H9 (cell line): ENCODE measurements around the gene LRP3. TPM values are rescaled to one million over a fixed set of nuclear protein-coding genes. Genes with fewer than 3 reads are reported as not detected.

Experiments
- DNase-seq: peaks from one replicate; pipeline ENCODE4 v3.0.0-alpha.2; 2017
- H2AFZ ChIP-seq: one replicate; pipeline ENCODE4 v1.6.1; 2013; ENCODE audit warnings: mild to moderate bottlenecking, low read length, control low read depth, moderate library complexity
- H2AK5ac ChIP-seq: 2 replicates; pipeline ENCODE4 v1.6.1; 2013; ENCODE audit warnings: low read length, control low read depth, mixed read lengths; ENCODE audit not compliant: insufficient read length
- H2BK120ac ChIP-seq: one replicate; pipeline ENCODE4 v1.6.1; 2013; ENCODE audit warnings: low read depth, mild to moderate bottlenecking, low read length, control low read depth, inconsistent platforms; ENCODE audit not compliant: poor library complexity, severe bottlenecking
- H2BK12ac ChIP-seq: 2 replicates; pipeline ENCODE4 v1.6.1; 2013; ENCODE audit warnings: low read length, control low read depth, mixed read lengths, low read depth; ENCODE audit not compliant: insufficient read length
- H2BK15ac ChIP-seq: 2 replicates; pipeline ENCODE4 v1.6.1; 2013; ENCODE audit warnings: low read depth, low read length, control low read depth
- H2BK20ac ChIP-seq: one replicate; pipeline ENCODE4 v1.6.1; 2013; ENCODE audit warnings: low read depth, mild to moderate bottlenecking, low read length, control low read depth, inconsistent platforms; ENCODE audit not compliant: poor library complexity, severe bottlenecking
- H2BK5ac ChIP-seq: 2 replicates; pipeline ENCODE4 v1.6.1; 2013; ENCODE audit warnings: low read length, control low read depth, mixed read lengths; ENCODE audit not compliant: insufficient read length
- H3K14ac ChIP-seq: 2 replicates; pipeline ENCODE4 v1.6.1; 2013; ENCODE audit warnings: low read length, control low read depth; ENCODE audit not compliant: insufficient read depth
- H3K18ac ChIP-seq: 2 replicates; pipeline ENCODE4 v1.6.1; 2013; ENCODE audit warnings: low read depth, mild to moderate bottlenecking, mixed read lengths, low read length, control low read depth; ENCODE audit not compliant: insufficient read length
- H3K23ac ChIP-seq: 2 replicates; pipeline ENCODE4 v1.6.1; 2013; ENCODE audit warnings: low read length, control low read depth, mixed read lengths, low read depth; ENCODE audit not compliant: insufficient read length
- H3K23me2 ChIP-seq: 2 replicates; pipeline ENCODE4 v1.6.1; 2013; ENCODE audit warnings: low read depth, mild to moderate bottlenecking, mixed read lengths, low read length, control low read depth; ENCODE audit not compliant: insufficient read length, poor library complexity, severe bottlenecking
- H3K27ac ChIP-seq: 2 replicates; pipeline ENCODE4 v1.5.1; 2013; ENCODE audit warnings: low read length, control low read depth, mixed read lengths, low read depth; ENCODE audit not compliant: insufficient read length
- H3K27me3 ChIP-seq: 2 replicates; pipeline ENCODE4 v1.6.1; 2013; ENCODE audit warnings: low read length, control low read depth, inconsistent platforms; ENCODE audit not compliant: insufficient read depth
- H3K4ac ChIP-seq: 2 replicates; pipeline ENCODE4 v1.6.1; 2013; ENCODE audit warnings: low read depth, mild to moderate bottlenecking, control low read depth, inconsistent platforms, low read length, moderate library complexity
- H3K4me1 ChIP-seq: 2 replicates; pipeline ENCODE4 v1.6.1; 2013; ENCODE audit warnings: low read length, control low read depth, inconsistent platforms; ENCODE audit not compliant: insufficient read depth
- H3K4me2 ChIP-seq: 2 replicates; pipeline ENCODE4 v1.6.1; 2013; ENCODE audit warnings: low read length, control low read depth, mixed read lengths; ENCODE audit not compliant: insufficient read length, insufficient read depth
- H3K56ac ChIP-seq: 2 replicates; pipeline ENCODE4 v1.6.1; 2013; ENCODE audit warnings: low read depth, mild to moderate bottlenecking, mixed read lengths, low read length, control low read depth; ENCODE audit not compliant: insufficient read length
- H3K79me1 ChIP-seq: 2 replicates; pipeline ENCODE4 v1.6.1; 2013; ENCODE audit warnings: low read depth, mild to moderate bottlenecking, moderate library complexity, low read length, control low read depth, inconsistent platforms; ENCODE audit not compliant: insufficient read depth, poor library complexity, severe bottlenecking
- H3K79me2 ChIP-seq: 2 replicates; pipeline ENCODE4 v1.6.1; 2013; ENCODE audit warnings: low read length, control low read depth, inconsistent platforms; ENCODE audit not compliant: insufficient read depth
- H3K9ac ChIP-seq: 2 replicates; pipeline ENCODE4 v1.6.1; 2013; ENCODE audit warnings: low read length, control low read depth, mixed read lengths; ENCODE audit not compliant: insufficient read length; ENCODE audit errors: extremely low read depth
- H3K9me3 ChIP-seq: one replicate; pipeline ENCODE4 v1.6.1; 2013; ENCODE audit warnings: low read depth, low read length, inconsistent platforms; ENCODE audit not compliant: control insufficient read depth
- H3T11ph ChIP-seq: one replicate; pipeline ENCODE4 v1.6.1; 2013; ENCODE audit warnings: mild to moderate bottlenecking, low read length, control low read depth, inconsistent platforms
- H4K20me1 ChIP-seq: one replicate; pipeline ENCODE4 v1.6.1; 2013; ENCODE audit not compliant: control insufficient read depth, insufficient read length, insufficient read depth
- H4K5ac ChIP-seq: 2 replicates; pipeline ENCODE4 v1.6.1; 2013; ENCODE audit warnings: low read depth, mild to moderate bottlenecking, mixed read lengths, low read length, control low read depth; ENCODE audit not compliant: insufficient read length
- H4K8ac ChIP-seq: replicated peaks from 2 replicates; pipeline ENCODE4 v1.6.1; 2013; ENCODE audit warnings: low read length, control low read depth, mixed read lengths, low read depth; ENCODE audit not compliant: insufficient read length
- H4K91ac ChIP-seq: 2 replicates; pipeline ENCODE4 v1.6.1; 2013; ENCODE audit warnings: low read depth, mild to moderate bottlenecking, moderate library complexity, mixed read lengths, low read length, control low read depth; ENCODE audit not compliant: insufficient read length
- H3K27ac Mint-ChIP-seq, 3 experiments: 2 replicates in 2 of 3; 3 replicates in 1 of 3; pipeline ENCODE4 v1.8.0; 2020 to 2021; ENCODE audit warnings: mixed read lengths in 3 of 3, mild to moderate bottlenecking in 1 of 3, moderate library complexity in 1 of 3
- H3K27me3 Mint-ChIP-seq: 2 replicates; pipeline ENCODE4 v1.8.0; 2021; ENCODE audit warnings: low read depth, mild to moderate bottlenecking, moderate library complexity, mixed read lengths
- H3K36me3 Mint-ChIP-seq, 3 experiments: 2 replicates in 2 of 3; 3 replicates in 1 of 3; pipeline ENCODE4 v1.8.0; 2020 to 2021; ENCODE audit warnings: low read depth in 3 of 3, mixed read lengths in 3 of 3; ENCODE audit not compliant: insufficient read depth in 1 of 3
- H3K4me1 Mint-ChIP-seq, 2 experiments: 2 replicates each; pipeline ENCODE4 v1.8.0; 2020; ENCODE audit warnings: mixed read lengths in 2 of 2
- H3K4me3 Mint-ChIP-seq, 2 experiments: 2 replicates in 1 of 2; 3 replicates in 1 of 2; pipeline ENCODE4 v1.8.0; 2020 to 2021; ENCODE audit warnings: mild to moderate bottlenecking in 2 of 2, mixed read lengths in 2 of 2, moderate library complexity in 1 of 2
- H3K9me3 Mint-ChIP-seq, 2 experiments: 2 replicates in 1 of 2; 3 replicates in 1 of 2; pipeline ENCODE4 v1.8.0; 2020; ENCODE audit warnings: mild to moderate bottlenecking in 2 of 2, mixed read lengths in 2 of 2, moderate library complexity in 1 of 2
- CTCF ChIP-seq: fragments of 200-600 bp; sonication (generic); conservative IDR thresholded peaks from 3 replicates; pipeline ENCODE4 v1.8.0; 2021; ENCODE audit warnings: antibody characterized with exemption, mild to moderate bottlenecking
- WGBS: extraction: QIAGEN DNeasy Blood & Tissue Kit; methylation state at CpG from one replicate; pipeline ENCODE4 v1.1.7; 2013; ENCODE audit warnings: missing lambda C conversion rate, low lambda C conversion rate, mixed read lengths; ENCODE audit not compliant: insufficient read length; ENCODE audit errors: extremely low coverage; 5-methylcytosine and 5-hydroxymethylcytosine counted together
- total RNA-seq: library from RNA; stranded (reverse); gene quantifications from 2 replicates; pipeline ENCODE4 v1.2.1, GENCODE V29; 2021

LRP3 gene
- total RNA-seq, 1 experiment from 2014 or later: 29.2 TPM

- TF ChIP-seq CTCF: no peak
- Histone ChIP-seq H2BK120ac (no peak overlapping the region), H2AFZ (no peak overlapping the region), H3K23me2 (no peaks in the 10 kb centered on the region), H2BK5ac (no peak overlapping the region), H4K91ac (no peak overlapping the region), H3K18ac (no peak overlapping the region), H2BK12ac (no peak overlapping the region), H2AK5ac (no peak overlapping the region), H2BK15ac (no peak overlapping the region), H3K79me1 (no peaks in the 10 kb centered on the region), H3K9me3 (no peaks in the 10 kb centered on the region), H3K56ac (no peak overlapping the region), H3K4me1 (no peaks in the 10 kb centered on the region), H4K5ac (no peak overlapping the region), H4K20me1 (no peaks in the 10 kb centered on the region), H3T11ph (no peak overlapping the region), H2BK20ac (no peak overlapping the region), H3K23ac (no peak overlapping the region), H3K14ac (no peak overlapping the region), H4K8ac (no peak overlapping the region), H3K27me3 (no peaks in the 10 kb centered on the region), H3K9ac (no peak overlapping the region), H3K79me2 (no peaks in the 10 kb centered on the region), H3K4me2 (no peak overlapping the region), H3K27ac (no peak overlapping the region), H3K4ac (no peak overlapping the region)
- no CpG with 5 or more reads among the region's 17 CpGs for WGBS
- Mint-ChIP-seq H3K9me3 (no peaks in the 10 kb centered on the region), H3K4me3 (no peak overlapping the region), H3K4me1 (peaks cover 0 to 3% of the 10 kb centered on the region in 2 experiments; a peak in 2 of 4 replicates), H3K36me3 (no peaks in the 10 kb centered on the region), H3K27me3 (peaks cover 3% of the 10 kb centered on the region), H3K27ac (no peak overlapping the region)
- DNase-seq: no peak
These were observed 57.5 kb downstream of the LRP3 start for GRCh38 chr19:33251526-33252090.
